Activated B cell treated with CpG ODN at 0.5 μM for 24 hours (primary cell): ENCODE results near the gene EBF3. TPM values are rescaled to one million over a fixed set of nuclear protein-coding genes. Genes with fewer than 3 reads are reported as not detected.
"Not testable (repeated sequence)": the region's sequence is repeated elsewhere in the genome, so short reads cannot be mapped to it uniquely, and the experiment has no call there.

ENCODE experiments used
- ATAC-seq: fragments of 200-7000 bp; cut with Tn5 transposase; one replicate; pipeline ENCODE4 v1.10.0; 2021; ENCODE audit warnings: low read depth, mild to moderate bottlenecking, moderate library complexity
- CTCF ChIA-PET: fragments of 350-600 bp; sonication (Branson Sonifier 250); formaldehyde crosslinking; loops from one replicate; lab custom pipeline; 2021; ENCODE audit warnings: antibody characterized with exemption; lab: Charles Lee
- POLR2A ChIA-PET: fragments of 350-600 bp; sonication (Branson Sonifier 250); formaldehyde crosslinking; loops from one replicate; lab custom pipeline; 2021; ENCODE audit warnings: antibody characterized with exemption; lab: Charles Lee
- DNase-seq: peaks from one replicate; pipeline ENCODE4 v3.0.0; 2022
- H3K27ac Mint-ChIP-seq: one replicate; pipeline ENCODE4 v1.8.0; 2020; ENCODE audit warnings: mixed read lengths
- H3K27me3 Mint-ChIP-seq: one replicate; pipeline ENCODE4 v1.8.0; 2021; ENCODE audit warnings: mixed read lengths
- H3K36me3 Mint-ChIP-seq: one replicate; pipeline ENCODE4 v1.8.0; 2021; ENCODE audit warnings: low read depth, mixed read lengths
- H3K4me1 Mint-ChIP-seq: one replicate; pipeline ENCODE4 v1.8.0; 2021; ENCODE audit warnings: mixed read lengths
- H3K4me3 Mint-ChIP-seq: one replicate; pipeline ENCODE4 v1.8.0; 2020; ENCODE audit warnings: mild to moderate bottlenecking, mixed read lengths
- H3K9me3 Mint-ChIP-seq: one replicate; pipeline ENCODE4 v1.8.0; 2020; ENCODE audit warnings: mixed read lengths
- intact Hi-C: fragments of 100-400 bp; cut with micrococcal nuclease; formaldehyde crosslinking; loops from one replicate; pipeline ENCODE4 v1.15.1; 2024
- total RNA-seq: library from RNA; stranded (reverse); gene quantifications from 2 replicates; pipeline ENCODE4 v1.2.3, GENCODE V29; 2022
- TF ChIP-seq, protein P1 (sequence below): fragments of 200-600 bp; IDR thresholded peaks from one replicate; pipeline ENCODE4 v1.8.0; 2022; ENCODE audit warnings: antibody characterized with exemption, mild to moderate bottlenecking

EBF3 gene
- total RNA-seq, 1 donor from 2014 or later, result not detected

DNA sequence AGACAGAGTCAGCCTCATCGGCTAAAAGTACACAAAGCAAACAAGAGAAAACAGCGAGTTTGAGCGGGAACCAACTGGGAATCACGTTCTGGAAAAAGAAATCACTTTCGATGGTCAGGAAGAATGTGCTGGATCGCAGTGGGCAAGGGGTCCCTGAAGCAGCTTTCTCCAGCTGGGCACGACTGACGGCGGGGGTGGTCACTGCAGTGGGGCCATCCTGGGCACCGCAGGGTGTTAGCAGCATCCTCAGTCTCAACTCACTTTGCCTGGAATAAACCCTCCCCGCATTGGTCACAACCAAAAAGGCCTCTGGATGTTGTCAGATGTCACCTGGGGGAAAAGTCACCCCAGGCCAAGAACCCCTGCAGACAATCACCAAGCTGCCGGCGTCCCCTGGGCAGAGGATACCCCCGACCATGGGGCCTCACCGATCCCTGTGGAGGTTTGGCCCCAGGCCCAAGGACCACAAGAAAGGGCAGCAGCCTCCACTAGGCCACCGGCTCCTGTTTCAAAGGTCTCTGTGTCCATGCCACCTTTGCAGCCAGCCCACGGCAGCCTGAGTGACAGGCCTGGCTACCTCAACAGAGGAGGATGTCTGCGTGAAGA lies 42.9 kb downstream of the EBF3 start:
- H3K9me3 Mint-ChIP-seq, result no peaks in the 10 kb centered on the region
- no peaks in the 10 kb centered on the region for H3K4me1 Mint-ChIP-seq
- intact Hi-C loops, result no loop called here
- H3K4me3 Mint-ChIP-seq, result no peak overlapping the region
- no peak for ATAC-seq
- TF ChIP-seq, protein P1, sequence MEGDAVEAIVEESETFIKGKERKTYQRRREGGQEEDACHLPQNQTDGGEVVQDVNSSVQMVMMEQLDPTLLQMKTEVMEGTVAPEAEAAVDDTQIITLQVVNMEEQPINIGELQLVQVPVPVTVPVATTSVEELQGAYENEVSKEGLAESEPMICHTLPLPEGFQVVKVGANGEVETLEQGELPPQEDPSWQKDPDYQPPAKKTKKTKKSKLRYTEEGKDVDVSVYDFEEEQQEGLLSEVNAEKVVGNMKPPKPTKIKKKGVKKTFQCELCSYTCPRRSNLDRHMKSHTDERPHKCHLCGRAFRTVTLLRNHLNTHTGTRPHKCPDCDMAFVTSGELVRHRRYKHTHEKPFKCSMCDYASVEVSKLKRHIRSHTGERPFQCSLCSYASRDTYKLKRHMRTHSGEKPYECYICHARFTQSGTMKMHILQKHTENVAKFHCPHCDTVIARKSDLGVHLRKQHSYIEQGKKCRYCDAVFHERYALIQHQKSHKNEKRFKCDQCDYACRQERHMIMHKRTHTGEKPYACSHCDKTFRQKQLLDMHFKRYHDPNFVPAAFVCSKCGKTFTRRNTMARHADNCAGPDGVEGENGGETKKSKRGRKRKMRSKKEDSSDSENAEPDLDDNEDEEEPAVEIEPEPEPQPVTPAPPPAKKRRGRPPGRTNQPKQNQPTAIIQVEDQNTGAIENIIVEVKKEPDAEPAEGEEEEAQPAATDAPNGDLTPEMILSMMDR, result no peak
- H3K27me3 Mint-ChIP-seq, result no peaks in the 10 kb centered on the region
- POLR2A ChIA-PET, result no interaction called here
- no peak for DNase-seq
- H3K27ac Mint-ChIP-seq, result no peak overlapping the region
- no peaks in the 10 kb centered on the region for H3K36me3 Mint-ChIP-seq
- CTCF ChIA-PET, result no interaction called here

- H3K36me3 Mint-ChIP-seq, H3K27ac Mint-ChIP-seq, H3K27me3 Mint-ChIP-seq, CTCF ChIA-PET, H3K9me3 Mint-ChIP-seq, intact Hi-C loops, ATAC-seq, DNase-seq, POLR2A ChIA-PET, H3K4me1 Mint-ChIP-seq, H3K4me3 Mint-ChIP-seq: not testable (repeated sequence)
Observed at GRCh38 chr10:129920187-129920586, 43.9 kb downstream of the EBF3 start.

DNA sequence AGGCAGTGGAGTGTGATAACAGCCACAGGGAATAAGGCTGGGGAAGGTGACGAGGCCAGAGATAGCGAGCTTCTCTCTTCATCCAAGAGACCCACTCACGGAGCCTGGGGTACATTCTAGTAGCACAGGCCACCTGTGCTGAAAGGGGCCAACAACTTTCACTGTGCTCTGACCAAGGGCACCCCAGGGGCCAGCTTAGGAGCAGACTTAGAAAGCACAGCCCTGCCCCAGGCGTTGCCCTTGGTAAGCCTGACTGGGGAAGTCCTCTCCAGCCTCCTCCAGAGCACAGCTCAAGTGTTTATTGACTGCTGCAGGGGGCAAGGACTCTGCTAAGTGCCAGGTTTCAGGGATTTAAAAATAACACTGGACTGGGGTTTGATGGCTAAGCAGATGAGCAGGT lies 44.7 kb downstream of the EBF3 start:
- Mint-ChIP-seq H3K27me3 (no peaks in the 10 kb centered on the region), H3K4me1 (no peaks in the 10 kb centered on the region), H3K27ac (no peak overlapping the region), H3K36me3 (no peaks in the 10 kb centered on the region), H3K4me3 (no peak overlapping the region), H3K9me3 (no peaks in the 10 kb centered on the region)
- TF ChIP-seq, protein P1, result no peak
- POLR2A ChIA-PET, result no interaction called here
- CTCF ChIA-PET, result no interaction called here
- DNase-seq (no peak), ATAC-seq (no peak)
- intact Hi-C loops, result no loop called here

- CTCF ChIA-PET, result no interaction called here
- Mint-ChIP-seq H3K27me3 (no peaks in the 10 kb centered on the region), H3K4me1 (no peaks in the 10 kb centered on the region), H3K4me3 (no peak overlapping the region), H3K36me3 (no peaks in the 10 kb centered on the region), H3K9me3 (no peaks in the 10 kb centered on the region), H3K27ac (no peak overlapping the region)
- no peak for ATAC-seq
- TF ChIP-seq, protein P1, result no peak
- no peak for DNase-seq
- intact Hi-C loops, result no loop called here
- POLR2A ChIA-PET, result no interaction called here
Observed at GRCh38 chr10:129918836-129919235, 45.2 kb downstream of the EBF3 start.

GRCh38 chr10:129918401-129918800 lies 45.7 kb downstream of the EBF3 start:
- no peaks in the 10 kb centered on the region for H3K36me3 Mint-ChIP-seq
- intact Hi-C loops, result no loop called here
- H3K4me3 Mint-ChIP-seq, result no peak overlapping the region
- no peaks in the 10 kb centered on the region for H3K27me3 Mint-ChIP-seq
- H3K27ac Mint-ChIP-seq, result no peak overlapping the region
- no peaks in the 10 kb centered on the region for H3K9me3 Mint-ChIP-seq
- TF ChIP-seq, protein P1, result no peak
- ChIA-PET POLR2A (no interaction called here), CTCF (no interaction called here)
- no peaks in the 10 kb centered on the region for H3K4me1 Mint-ChIP-seq
- DNase-seq, result no peak
- ATAC-seq, result no peak

- H3K27ac Mint-ChIP-seq, result no peak overlapping the region
- CTCF ChIA-PET, result no interaction called here
- no peaks in the 10 kb centered on the region for H3K9me3 Mint-ChIP-seq
- H3K36me3 Mint-ChIP-seq, result no peaks in the 10 kb centered on the region
- H3K4me1 Mint-ChIP-seq, result no peaks in the 10 kb centered on the region
- ATAC-seq, result no peak
- no peak overlapping the region for H3K4me3 Mint-ChIP-seq
- intact Hi-C loops, result no loop called here
- TF ChIP-seq, protein P1, result no peak
- no peak for DNase-seq
- POLR2A ChIA-PET, result no interaction called here
- no peaks in the 10 kb centered on the region for H3K27me3 Mint-ChIP-seq
Observed at GRCh38 chr10:129917936-129918335, 46.1 kb downstream of the EBF3 start.
